HG03196 (cell line): ENCODE measurements around the gene GPR176.
"Not testable (repeated sequence)": the region's sequence is repeated elsewhere in the genome, so short reads cannot be mapped to it uniquely, and the experiment has no call there.

Source experiments
- ATAC-seq: cut with Tn5 transposase; IDR thresholded peaks from one replicate; pipeline ENCODE4 v1.9.1; 2021; ENCODE audit not compliant: unreplicated experiment

The GPR176 gene

DNA sequence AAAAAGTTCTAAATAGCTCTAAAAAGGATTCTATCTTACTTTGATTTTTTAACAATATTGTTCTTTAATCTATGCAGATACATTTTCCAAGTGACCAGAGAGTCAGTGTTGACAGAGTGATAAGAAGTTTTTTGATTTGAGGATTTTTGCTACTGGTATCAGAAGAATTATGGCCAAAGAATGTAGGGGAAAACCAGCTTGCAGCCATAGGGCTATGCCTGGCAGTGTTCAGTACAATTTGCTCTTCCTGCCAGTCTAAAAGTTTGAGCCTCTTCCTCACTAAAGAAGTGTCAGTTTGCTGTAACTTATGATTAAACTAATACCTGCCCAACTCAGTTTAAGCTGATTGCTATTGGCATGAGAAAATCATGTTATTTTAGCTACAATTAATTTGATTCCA, 102.2 kb downstream of the GPR176 start:
- ATAC-seq = no peak

DNA sequence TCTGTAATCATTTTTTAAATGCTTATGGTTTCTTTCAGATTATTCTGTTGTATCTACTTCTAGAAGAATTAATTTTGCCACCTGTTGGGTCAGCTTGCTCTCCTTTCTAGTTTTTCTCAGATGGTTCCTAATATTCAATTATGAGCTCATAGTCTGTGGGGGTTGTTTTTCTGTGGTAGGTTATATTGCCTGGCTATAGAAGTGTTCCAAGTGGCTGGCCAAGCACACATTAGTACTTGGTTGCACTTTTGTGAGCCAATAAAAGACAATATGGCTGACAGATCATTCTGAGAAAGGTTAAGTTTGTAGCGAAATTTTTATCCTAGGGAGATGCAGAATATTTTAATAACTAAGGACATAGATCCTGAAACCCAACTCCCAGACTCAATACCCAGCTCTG, 105.6 kb downstream of the GPR176 start:
- ATAC-seq = no peak

DNA sequence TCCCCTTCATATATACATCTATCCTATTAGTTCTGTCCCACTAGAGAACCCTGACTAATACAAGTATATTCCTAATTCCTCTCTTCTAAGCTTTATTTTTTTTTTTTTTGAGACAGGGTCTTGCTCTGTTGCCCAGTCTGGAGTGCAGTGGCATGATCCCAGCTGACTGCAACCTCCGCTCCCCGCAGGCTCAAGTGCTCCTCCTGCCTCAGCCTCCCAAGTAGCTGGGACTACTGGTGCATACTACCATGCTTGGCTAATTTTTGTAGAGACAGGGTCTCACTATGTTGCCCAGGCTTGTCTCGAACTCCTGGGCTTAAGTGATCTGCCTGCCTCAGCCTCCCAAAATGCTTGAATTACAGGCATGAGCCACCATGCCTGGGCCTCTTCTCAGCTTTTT, 107.4 kb downstream of the GPR176 start:
- not testable (repeated sequence) for ATAC-seq

GRCh38 chr15:39808909-39809308, 111.2 kb downstream of the GPR176 start:
- ATAC-seq = no peak

GRCh38 chr15:39807791-39808190, 112.3 kb downstream of the GPR176 start:
- ATAC-seq = no peak

DNA sequence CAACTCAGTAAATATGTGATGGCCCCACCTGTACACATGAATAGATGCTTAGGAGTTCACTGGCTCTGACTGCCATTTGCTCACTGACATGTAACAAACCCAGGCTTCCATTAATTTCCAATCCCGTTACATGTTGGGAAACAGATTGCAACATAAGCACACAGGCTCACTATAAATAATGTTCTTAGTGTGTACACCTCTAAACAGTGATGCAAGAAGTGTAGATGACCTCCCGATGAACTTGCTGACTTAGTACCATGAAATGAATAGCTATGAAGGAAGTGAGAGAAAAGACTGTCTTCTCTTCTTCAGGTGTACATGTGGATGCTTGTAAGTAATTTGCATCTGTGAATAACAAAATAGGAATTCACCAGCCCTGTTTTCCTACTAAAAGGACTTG, 116.0 kb downstream of the GPR176 start:
- ATAC-seq = no peak

DNA sequence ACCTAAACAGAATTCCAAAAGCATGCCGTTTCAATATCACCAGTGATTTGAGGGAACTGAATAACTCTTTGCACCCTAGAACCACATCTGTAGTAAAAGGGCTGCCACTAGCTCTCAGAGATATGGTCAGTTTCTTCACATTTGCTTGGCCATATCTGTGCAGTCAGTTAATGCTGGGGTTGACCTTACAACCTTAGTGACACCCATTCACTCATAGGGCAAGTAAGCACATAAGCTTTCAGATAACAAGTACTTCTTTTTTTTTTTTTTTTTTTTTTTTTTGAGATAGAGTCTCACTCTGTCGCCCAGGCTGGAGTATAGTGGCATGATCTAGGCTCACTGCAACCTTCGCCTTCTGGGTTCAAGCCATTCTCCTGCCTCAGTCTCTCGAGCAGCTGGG, 117.0 kb downstream of the GPR176 start:
- ATAC-seq = no peak

DNA sequence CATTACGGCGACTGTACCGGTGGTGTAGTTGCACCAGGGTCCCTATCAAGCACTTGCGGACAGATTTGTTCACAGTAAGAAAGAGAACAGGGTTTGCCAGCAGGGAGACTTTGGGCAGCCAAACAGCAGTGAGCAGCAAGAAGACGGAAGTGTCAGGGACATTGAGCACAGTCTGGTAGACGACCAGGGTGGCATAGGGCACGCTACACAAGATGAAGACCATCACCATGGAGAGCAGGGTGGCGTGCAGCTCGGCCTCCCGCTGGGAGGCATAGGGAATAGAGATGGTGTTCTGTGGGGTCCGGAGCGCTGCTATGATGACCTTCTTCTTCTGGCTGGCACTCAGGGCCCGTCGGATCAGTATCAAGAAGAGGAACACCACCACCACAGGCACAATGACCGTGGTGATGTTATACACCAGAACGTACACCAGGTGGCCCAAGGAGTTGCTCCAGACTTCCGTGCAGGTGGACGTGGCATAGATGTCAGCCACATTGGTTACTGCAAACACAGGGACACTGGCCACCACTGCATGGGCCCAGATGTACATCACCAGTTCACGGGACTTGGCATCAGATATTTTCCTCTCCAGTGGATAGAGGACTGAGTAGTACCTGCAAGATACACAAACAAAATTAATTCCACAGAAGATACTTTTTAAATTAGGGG, 118.3 kb downstream of the GPR176 start:
- no peak for ATAC-seq

DNA sequence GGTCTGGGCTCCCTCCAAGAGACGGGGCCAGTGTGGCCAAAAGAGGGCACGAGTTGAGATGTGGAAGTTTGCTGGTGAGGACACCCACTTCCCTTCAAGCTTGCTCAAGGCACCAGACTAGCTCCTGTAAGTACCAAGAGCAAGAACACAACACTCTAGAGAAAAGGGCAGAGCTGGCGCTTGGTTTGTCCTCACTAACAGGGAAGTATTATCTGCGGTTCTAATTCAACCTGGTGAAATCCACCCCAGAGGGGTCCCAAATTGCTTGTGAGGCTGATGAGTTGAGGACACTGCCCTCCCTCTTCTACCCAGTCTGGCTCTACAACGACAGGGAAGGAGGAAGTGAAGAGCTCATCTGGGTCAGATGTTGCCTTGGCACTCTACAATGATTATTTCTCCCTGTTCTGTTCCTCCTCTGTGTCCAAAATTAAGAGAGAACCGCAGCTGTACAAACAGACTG, 120.5 kb downstream of the GPR176 start:
- ATAC-seq = no peak

DNA sequence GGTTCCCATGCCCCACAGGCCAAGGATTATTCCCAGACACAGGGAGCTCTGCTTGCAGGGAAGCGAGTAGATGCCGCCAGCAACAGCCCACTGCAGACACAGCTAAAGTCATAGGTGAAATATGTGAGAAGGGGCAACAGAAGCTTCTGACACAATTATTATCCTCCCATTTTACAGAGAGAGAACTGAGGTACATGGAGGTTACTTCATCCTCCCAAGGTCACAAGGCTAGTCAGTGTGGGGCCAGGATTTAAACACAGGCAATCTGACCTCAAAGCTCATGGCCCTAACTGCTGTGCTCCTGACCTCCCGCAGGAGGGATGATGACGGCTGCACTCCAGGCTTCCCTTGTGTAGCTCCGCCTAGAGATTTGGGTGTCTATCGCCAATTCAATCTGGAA, 121.7 kb downstream of the GPR176 start:
- ATAC-seq = no peak

- no peak for ATAC-seq
Measured at GRCh38 chr15:39797407-39797806, 122.7 kb downstream of the GPR176 start.

- no peak for ATAC-seq
Measured at GRCh38 chr15:39796601-39797000, 123.5 kb downstream of the GPR176 start.

DNA sequence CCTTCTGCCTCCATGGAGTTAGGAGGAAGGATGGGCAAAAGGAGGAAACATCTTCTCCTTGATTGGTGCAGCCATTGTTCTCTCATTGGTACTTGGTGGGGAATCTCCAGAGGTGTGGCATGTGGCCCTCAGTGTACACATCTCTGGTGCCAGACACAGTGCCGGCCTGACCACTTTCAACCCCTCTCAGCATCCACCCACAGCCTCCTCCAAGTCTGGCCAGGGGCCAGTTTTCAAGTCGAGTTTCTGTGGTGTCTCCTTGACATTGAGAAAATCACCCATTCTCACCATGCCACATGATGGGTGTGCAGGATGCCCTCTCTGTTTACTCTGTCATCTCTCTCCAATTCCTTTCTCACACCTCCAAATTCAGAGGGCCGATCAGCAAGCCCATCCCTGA, 124.6 kb downstream of the GPR176 start:
- ATAC-seq = no peak

DNA sequence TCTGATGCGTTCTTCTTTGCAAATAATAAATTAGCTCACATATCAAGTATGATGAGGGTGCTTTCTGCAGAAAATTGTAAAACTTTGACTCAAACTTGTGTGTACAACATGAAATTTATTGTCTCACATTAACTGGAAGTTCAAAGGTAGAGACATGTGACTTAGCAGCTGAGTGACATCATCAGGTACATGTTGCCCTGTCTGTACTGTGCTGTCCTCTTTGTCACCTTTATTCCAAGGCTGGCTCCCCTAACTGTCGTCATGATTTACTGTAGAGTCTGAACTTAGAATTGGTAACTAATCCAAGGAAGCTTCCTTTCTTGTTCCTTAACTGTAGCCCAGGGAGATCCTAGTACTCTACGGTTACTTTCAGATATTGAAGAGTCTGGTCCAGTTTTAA, 125.1 kb downstream of the GPR176 start:
- ATAC-seq = no peak

DNA sequence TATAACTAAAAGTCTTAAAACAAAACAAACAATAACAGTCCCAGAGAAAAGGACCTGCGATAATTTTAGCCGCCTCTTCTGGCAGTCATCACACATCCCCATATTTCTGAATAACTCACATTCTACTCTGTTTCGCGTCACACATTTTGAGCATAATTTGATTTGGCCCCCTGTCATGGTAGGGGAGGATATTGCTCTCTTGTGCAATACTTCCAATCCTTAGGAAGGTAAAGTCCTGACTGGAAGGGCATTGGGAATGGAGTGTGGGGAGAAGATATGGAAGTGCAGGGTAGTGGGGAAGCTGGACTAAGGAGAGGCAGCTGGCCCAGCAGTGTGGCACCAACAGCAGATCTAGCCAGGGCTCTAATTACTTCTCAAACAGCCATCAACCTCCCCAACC, 126.1 kb downstream of the GPR176 start:
- no peak for ATAC-seq

DNA sequence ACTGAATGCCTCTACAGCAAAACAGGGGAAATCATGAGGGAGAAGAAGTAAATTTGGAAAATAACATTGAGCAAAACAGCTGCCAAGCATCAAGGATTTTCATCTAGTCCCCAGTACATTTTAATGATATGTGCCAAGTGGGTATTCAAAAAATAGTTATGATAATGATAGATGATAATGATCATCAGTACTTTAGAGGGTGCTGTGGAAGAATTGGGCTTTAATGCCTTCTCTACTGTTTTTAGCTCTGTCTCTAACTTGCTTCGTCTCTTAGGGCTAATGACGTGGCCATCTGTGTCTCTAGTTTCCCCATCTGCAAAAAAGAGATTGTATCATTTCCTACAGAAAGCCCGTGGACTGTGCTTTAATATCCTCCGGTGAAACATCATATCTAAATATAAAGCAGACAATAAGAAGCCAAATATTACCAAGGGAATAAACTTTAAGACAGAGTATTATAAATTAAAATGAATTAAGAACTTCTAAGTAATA, 127.2 kb downstream of the GPR176 start:
- ATAC-seq = no peak

DNA sequence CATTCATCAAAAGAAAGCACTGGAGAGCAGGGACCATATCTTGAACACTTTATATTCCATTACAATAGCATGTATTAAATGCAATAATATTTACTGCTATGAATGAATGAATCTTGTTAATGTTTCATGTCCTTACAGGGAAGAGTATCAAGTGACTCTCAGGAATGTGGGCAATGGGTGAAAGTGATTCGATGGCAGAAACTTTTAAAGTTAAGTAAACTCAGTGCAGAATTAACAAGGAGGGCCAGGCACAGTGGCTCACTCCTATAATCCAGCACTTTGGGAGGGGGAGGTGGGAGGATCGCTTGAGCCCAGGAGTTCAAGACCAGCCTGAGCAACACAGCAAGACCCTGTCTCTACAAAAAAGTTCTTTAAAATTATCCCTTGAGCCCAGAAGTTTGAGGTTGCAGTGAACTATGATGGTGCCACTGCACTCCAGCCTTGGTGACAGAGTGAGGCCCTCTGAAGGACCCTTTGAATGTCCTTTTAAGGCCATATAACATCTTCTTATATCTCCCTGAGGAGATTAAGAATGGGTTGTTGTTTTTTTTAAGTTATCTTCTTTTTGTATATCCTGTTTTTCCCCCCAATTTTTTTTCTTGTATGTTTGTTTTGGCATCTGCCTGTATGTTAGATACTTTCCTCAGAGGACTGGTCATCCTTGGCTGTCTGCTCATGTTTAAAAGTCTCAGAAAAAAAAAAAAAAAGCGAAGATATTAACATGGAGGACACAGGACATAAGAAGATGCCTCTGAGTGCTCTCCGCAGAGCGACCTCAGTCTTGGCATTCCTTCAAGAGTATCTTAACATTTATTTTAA, 127.8 kb downstream of the GPR176 start:
- ATAC-seq = no peak

DNA sequence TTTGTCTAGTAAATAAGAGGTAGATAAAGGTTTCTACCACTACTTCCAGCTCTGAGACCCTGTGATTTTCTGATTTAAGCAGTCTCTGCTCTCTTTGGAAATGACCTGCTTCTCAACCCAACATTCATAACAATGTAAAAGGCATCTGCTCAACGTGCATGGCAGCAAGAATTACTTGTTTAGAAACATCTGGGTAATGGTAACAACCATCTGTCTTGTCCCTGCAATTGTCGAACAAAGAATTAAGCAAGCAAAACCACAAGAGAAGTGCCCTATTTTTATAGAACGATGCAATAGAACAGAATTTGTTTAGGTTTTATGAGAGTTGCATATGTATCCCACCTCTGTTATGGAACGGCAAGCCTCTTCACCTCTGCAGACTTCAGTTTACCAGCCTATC, 130.3 kb downstream of the GPR176 start:
- no peak for ATAC-seq

DNA sequence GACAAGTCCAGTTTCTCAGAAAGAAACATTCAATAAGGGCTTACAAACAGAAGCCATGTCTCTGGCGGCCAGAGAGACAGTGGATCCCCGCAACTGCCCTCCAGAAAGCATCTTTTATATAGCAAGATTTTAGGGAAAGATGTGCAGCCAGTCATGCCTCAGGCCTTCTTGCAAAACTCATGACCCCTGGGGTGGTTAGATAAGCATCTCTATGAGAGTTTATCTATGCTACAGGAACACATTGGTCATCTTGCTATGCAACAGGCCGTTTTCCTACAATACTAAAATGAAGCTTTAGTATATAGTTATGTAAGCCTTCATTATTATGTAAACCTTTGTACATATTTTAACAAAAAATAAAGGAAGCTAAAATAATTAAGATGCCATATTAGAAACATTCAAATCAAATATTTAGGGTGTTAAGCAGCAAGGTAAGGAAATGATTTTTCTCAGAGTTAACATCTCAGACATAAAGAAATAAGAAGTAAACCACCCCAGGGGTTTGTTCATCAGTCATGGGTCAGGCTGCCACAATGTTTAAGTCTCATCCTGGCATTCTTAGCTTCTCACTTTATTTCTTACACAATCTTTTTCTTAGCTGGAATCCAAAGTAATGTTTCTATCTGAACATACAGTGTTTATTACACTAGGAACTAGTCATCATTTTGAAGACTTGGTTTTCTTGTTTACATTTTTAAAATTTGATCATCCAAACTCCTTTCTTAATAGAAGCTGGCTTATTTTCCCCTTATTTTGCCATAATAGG, 131.1 kb downstream of the GPR176 start:
- no peak for ATAC-seq

GRCh38 chr15:39788108-39788507, 132.0 kb downstream of the GPR176 start:
- no peak for ATAC-seq

GRCh38 chr15:39787479-39787878, 132.6 kb downstream of the GPR176 start:
- ATAC-seq = no peak
